Colonic mucosa (tissue), 4 donors: ENCODE measurements around the gene BTBD2. TPM values are rescaled to one million over a fixed set of nuclear protein-coding genes. Genes with fewer than 3 reads are reported as not detected.

Experiments
- DNase-seq: peaks from one replicate; pipeline ENCODE4 v3.0.0-alpha.2; 2020
- H3K27ac ChIP-seq: fragments of 200-600 bp; one replicate; pipeline ENCODE4 v1.8.0; 2021
- H3K27me3 ChIP-seq: fragments of 200-600 bp; one replicate; pipeline ENCODE4 v1.8.0; 2021
- H3K36me3 ChIP-seq: fragments of 200-600 bp; one replicate; pipeline ENCODE4 v1.8.0; 2021
- H3K4me1 ChIP-seq: fragments of 200-600 bp; one replicate; pipeline ENCODE4 v1.8.0; 2021; ENCODE audit warnings: mild to moderate bottlenecking
- H3K4me3 ChIP-seq: fragments of 200-600 bp; one replicate; pipeline ENCODE4 v1.8.0; 2021
- H3K9ac ChIP-seq, 2 donors: one replicate each; pipeline ENCODE4 v1.7.0; 2013; ENCODE audit warnings: control low read depth in 2 of 2, low read depth in 2 of 2, low read length in 2 of 2
- H3K9me3 ChIP-seq: fragments of 200-600 bp; one replicate; pipeline ENCODE4 v1.8.0; 2021
- intact Hi-C: fragments of 100-400 bp; cut with DNase I; formaldehyde crosslinking; loops from one replicate; pipeline ENCODE4 v1.14.1; 2022
- total RNA-seq, 2 donors: library from RNA; stranded (reverse); fragmentation: NEBNext Ultra II Directional in 1 of 2; extraction: Animal tissue kit (Norgen Biotek cat#: 25700) in 1 of 2; gene quantifications; one replicate each; pipeline ENCODE4 v1.2.1, GENCODE V29; 2021
- TF ChIP-seq, protein P1 (sequence below): fragments of 200-600 bp; IDR thresholded peaks from one replicate; pipeline ENCODE4 v1.8.0; 2022; ENCODE audit warnings: antibody characterized with exemption, mild to moderate bottlenecking
- donor health status: healthy.
- donor health status: DM: no; HTN: no; CAD: no.
- donor health status: DM: no; HTN: no; CAD: no.

The BTBD2 gene
- total RNA-seq, 2 donors from 2014 or later = 74.5 to 81.5 TPM

DNA sequence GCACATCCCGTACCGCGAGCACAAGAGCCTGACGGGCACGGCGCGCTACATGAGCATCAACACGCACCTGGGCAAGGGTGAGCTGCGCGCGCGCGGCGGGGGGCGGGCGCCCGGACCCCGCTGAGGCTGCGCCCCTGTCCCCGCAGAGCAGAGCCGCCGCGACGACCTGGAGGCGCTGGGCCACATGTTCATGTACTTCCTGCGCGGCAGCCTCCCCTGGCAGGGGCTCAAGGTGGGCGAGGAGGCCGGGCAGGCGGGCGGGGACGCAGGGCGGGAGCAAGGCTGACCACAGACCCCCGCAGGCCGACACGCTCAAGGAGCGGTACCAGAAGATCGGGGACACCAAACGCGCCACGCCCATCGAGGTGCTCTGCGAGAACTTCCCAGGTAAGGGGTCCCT is 36.5 kb downstream of the BTBD2 start:
- no peak overlapping the region for H3K27ac ChIP-seq
- intact Hi-C loops = no loop called here
- no peaks in the 10 kb centered on the region for H3K9me3 ChIP-seq
- no peak overlapping the region for H3K9ac ChIP-seq
- H3K27me3 ChIP-seq = no peaks in the 10 kb centered on the region
- peaks cover 10% of the 10 kb centered on the region for H3K36me3 ChIP-seq
- TF ChIP-seq, protein P1, sequence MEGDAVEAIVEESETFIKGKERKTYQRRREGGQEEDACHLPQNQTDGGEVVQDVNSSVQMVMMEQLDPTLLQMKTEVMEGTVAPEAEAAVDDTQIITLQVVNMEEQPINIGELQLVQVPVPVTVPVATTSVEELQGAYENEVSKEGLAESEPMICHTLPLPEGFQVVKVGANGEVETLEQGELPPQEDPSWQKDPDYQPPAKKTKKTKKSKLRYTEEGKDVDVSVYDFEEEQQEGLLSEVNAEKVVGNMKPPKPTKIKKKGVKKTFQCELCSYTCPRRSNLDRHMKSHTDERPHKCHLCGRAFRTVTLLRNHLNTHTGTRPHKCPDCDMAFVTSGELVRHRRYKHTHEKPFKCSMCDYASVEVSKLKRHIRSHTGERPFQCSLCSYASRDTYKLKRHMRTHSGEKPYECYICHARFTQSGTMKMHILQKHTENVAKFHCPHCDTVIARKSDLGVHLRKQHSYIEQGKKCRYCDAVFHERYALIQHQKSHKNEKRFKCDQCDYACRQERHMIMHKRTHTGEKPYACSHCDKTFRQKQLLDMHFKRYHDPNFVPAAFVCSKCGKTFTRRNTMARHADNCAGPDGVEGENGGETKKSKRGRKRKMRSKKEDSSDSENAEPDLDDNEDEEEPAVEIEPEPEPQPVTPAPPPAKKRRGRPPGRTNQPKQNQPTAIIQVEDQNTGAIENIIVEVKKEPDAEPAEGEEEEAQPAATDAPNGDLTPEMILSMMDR = no peak
- H3K4me3 ChIP-seq = no peak overlapping the region
- no peak for DNase-seq
- no peaks in the 10 kb centered on the region for H3K4me1 ChIP-seq

DNA sequence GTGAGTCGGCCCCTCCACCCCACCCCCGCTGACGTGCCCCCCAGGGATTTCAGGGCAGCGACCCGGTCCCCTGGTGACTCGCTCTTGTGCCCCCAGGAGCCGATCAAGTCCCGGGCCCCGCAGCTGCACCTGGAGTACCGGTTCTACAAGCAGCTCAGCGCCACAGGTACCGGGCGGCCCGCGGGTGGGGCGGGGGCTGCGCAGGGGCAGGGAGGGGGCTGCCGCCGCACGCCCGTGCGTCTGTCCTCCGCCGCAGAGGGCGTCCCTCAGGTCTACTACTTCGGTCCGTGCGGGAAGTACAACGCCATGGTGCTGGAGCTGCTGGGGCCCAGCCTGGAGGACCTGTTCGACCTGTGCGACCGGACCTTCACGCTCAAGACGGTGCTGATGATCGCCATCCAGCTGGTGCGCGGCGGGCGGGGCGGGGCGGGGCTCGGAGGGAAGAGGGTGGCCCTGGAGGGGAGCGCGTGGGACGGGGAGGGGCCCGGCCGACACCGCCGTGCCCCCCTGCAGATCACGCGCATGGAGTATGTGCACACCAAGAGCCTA is 37.1 kb downstream of the BTBD2 start:
- intact Hi-C loops = no loop called here
- no peak overlapping the region for H3K9ac ChIP-seq
- TF ChIP-seq, protein P1 = no peak
- no peak for DNase-seq
- H3K36me3 ChIP-seq = peaks cover 10% of the 10 kb centered on the region
- H3K27ac ChIP-seq = no peak overlapping the region
- no peaks in the 10 kb centered on the region for H3K4me1 ChIP-seq
- H3K27me3 ChIP-seq = no peaks in the 10 kb centered on the region
- H3K9me3 ChIP-seq = no peaks in the 10 kb centered on the region
- no peak overlapping the region for H3K4me3 ChIP-seq

DNA sequence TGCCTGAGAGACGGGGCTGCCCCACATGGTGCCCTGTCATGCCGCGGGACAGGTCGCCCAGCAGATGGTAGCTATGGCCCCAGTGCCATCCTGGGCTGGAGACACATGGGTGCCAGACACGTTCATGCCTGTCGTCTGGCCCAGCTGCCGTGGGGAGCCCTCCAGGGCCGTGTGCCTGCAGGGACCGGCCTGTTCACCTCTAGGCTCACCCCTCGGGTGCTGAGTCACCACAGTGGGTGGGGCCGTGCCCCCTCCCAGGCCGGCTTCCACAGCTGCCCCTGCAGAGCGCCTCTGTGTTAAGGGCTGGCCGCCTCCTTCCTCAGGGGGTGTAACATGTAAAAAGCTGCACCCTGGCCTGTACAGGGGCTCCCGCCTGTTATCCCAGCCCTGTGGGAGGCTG is 38.4 kb downstream of the BTBD2 start:
- peaks cover 10% of the 10 kb centered on the region for H3K36me3 ChIP-seq

DNA sequence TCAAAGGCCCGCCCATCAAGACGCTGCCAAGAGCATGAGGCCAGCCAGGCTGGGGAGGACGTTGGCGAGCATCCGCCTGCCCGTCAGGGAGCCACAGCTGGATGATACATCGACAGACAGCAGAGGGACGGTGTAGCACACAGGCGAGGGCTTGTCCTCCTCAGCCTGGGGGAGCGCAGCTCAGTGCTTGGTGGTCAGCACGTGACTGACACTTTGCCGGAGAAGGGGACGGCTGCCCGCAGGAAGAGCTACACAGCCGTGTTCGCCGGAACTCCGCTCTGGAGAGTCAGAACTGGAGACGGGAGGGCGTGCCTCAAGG is 40.4 kb downstream of the BTBD2 start:
- H3K27me3 ChIP-seq = no peaks in the 10 kb centered on the region
- intact Hi-C loops = no loop called here
- no peak overlapping the region for H3K27ac ChIP-seq
- H3K9me3 ChIP-seq = no peaks in the 10 kb centered on the region
- H3K4me1 ChIP-seq = no peaks in the 10 kb centered on the region
- peaks cover 11% of the 10 kb centered on the region for H3K36me3 ChIP-seq
- TF ChIP-seq, protein P1 = no peak
- no peak overlapping the region for H3K4me3 ChIP-seq
- no peak for DNase-seq
- H3K9ac ChIP-seq = no peak overlapping the region

More for the DNA sequence above, 38.4 kb downstream of the BTBD2 start:
- no peaks in the 10 kb centered on the region for H3K4me1 ChIP-seq
- H3K4me3 ChIP-seq = no peak overlapping the region
- H3K9ac ChIP-seq = no peak overlapping the region
- DNase-seq = no peak
- H3K27me3 ChIP-seq = no peaks in the 10 kb centered on the region
- H3K9me3 ChIP-seq = no peaks in the 10 kb centered on the region
- TF ChIP-seq, protein P1 = no peak
- H3K27ac ChIP-seq = no peak overlapping the region
- intact Hi-C loops = no loop called here

DNA sequence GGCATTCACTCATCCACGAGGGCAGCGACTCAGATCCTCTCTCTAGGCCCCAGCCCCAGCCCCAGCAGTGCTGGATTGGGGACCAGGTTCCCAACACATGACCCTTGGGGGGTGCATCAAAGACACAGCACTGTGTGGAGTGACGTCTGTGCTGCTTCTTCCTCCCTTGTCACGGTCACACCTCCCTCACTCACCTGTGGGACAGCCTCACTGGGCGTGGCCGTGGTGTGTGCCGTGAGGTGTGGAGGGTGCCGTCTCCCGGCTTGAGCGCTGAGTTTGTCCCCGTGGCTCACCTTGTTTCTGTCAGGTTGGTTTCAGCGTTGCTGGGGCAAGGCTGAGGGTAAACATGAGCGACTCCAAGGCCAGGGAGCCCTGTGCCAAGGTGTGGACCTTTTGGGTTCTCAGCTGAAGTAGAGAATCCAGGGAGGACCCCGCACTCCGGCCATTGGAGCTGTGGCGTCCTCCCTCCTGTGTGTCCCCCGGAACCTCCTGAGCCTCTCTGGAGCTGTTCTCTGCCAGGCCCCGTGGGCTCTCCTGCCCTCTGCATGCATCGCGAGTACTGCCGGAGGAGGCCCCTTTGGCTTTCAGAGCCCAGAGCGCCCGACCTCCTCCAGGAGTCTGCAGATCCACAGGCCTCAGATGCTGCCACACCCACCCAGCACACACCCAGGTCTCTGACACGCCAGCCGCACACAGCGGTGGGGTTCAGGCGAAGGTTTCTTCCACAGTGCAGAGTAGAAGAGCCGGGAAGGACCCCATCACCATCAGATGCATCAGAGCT is 40.9 kb downstream of the BTBD2 start:
- DNase-seq = no peak
- TF ChIP-seq, protein P1 = no peak
- no peaks in the 10 kb centered on the region for H3K27me3 ChIP-seq
- H3K9me3 ChIP-seq = no peaks in the 10 kb centered on the region
- H3K27ac ChIP-seq = no peak overlapping the region
- peaks cover 9% of the 10 kb centered on the region for H3K36me3 ChIP-seq
- H3K9ac ChIP-seq = no peak overlapping the region
- intact Hi-C loops = no loop called here
- H3K4me1 ChIP-seq = no peaks in the 10 kb centered on the region
- H3K4me3 ChIP-seq = no peak overlapping the region
